Testis (tissue), 2 donors: ENCODE measurements around the gene PGLYRP4.

Source experiments
- CTCF ChIP-seq, 3 experiments: fragments of 450-650 bp in 2 of 3; fragments of 200-600 bp in 1 of 3; sonication (generic) in 1 of 3; IDR thresholded peaks; one replicate each; pipeline ENCODE4 v1.5.1; 2016 to 2019; ENCODE audit warnings: antibody characterized with exemption in 3 of 3, mild to moderate bottlenecking in 2 of 3, moderate library complexity in 1 of 3
- POLR2A ChIP-seq: fragments of 450-650 bp; IDR thresholded peaks from one replicate; pipeline ENCODE4 v1.6.1; 2017; ENCODE audit warnings: antibody characterized with exemption, mild to moderate bottlenecking, moderate library complexity

GRCh38 chr1:153374071-153374470, 25.4 kb upstream of the PGLYRP4 start:
- TF ChIP-seq CTCF (IDR thresholded peaks at IDR 0.05): no peak
- no peak for TF ChIP-seq POLR2A
